Caki2 (cell line): ENCODE measurements around the gene BGN. TPM values are rescaled to one million over a fixed set of nuclear protein-coding genes. Genes with fewer than 3 reads are reported as not detected.

ENCODE experiments used
- DNase-seq: peaks from one replicate; pipeline ENCODE4 v3.0.0-alpha.2; 2015; ENCODE audit warnings: low read depth
- in situ Hi-C: cut with HindIII; loops from 2 replicates; pipeline ENCODE4 v1.10.0; 2016; ENCODE audit warnings: low sequenced_read_pairs, low pct_unique_long_range_greater_than_20kb, mixed read lengths
- total RNA-seq: library from RNA; depleted of rRNA; stranded (reverse); fragments of >200 nt; shearing (Covaris generic); gene quantifications from 2 replicates; pipeline ENCODE4 v1.2.3, GENCODE V29; 2014; ENCODE audit warnings: low replicate concordance; rRNA removed

Gene BGN
- not detected in 2 replicates for total RNA-seq

DNA sequence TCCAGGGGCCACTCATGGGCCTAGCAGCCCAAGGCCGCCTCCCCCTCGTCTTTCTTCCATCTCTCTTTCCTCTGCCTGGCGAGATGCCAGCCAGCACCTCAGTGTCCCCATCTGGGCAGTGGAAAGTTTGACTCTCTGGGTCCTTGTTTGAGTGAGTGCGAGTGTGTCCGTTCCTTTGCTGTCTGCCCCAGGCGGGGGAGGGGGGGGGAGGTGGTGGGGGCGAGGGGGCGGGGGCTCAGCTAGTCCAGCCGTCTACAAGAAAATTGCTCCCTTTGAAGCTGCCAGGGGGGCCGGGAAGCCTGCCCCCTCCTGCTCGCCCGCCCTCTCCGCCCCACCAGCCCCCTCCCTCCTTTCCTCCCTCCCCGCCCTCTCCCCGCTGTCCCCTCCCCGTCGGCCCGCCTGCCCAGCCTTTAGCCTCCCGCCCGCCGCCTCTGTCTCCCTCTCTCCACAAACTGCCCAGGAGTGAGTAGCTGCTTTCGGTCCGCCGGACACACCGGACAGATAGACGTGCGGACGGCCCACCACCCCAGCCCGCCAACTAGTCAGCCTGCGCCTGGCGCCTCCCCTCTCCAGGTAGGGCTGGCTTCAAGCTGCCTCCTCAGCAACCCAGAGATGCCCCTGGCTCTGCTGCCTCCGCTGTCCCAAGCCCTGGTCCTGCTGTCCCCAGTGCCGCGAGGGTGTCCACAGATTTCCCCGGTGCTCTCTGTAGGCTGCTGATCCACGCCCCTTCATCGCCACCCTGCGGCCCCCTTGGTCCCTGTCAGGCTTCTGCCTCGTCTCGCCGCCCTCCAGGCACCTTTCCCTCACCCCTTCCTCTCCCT lies at the start of gene BGN:
BGN (plus strand) TSS at position 440 of the 821 bp plus-strand sequence. CDS start 9,652 bp downstream, outside the sequence.
- in situ Hi-C loops, result no loop called here

DNA sequence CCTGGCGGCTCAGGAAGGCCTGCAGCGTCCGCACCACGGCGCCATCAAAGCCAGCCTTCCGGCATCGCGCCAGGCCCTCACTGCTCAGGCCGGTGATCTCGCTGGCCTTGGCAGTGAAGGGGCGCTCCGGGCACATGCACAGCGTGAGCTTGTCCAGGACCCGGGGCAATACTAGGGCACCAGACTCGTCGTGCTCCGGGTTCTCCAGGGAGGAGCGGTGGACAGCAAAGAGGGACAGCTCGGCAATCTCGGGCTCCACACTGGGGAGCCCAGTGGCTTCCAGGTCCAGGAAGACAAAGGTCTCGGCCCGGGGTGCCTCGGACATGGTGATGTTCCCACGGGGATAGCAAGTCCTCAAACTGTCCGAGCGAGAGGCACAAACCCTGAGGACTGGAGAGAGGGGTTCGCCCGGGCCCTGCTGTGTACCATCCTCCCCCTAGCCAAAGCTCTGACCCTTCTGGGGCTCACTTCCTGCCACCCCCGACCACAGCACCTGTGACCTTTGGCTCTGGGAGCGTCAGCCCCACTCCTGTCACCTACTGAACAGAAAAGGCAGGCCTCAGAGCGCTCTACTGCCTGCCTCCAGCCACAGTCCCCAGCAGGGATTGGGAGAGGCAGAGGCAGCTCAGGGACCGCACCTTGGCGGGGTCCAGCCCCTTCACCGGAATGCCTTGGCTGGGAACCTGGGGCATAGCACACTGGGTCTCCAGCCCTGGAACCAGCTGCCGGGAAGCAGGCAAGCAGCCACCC lies 49.5 kb upstream of the BGN start:
- DNase-seq, result no peak
- in situ Hi-C loops, result no loop called here

More for the DNA sequence above, at the start of gene BGN:
- no peak for DNase-seq

DNA sequence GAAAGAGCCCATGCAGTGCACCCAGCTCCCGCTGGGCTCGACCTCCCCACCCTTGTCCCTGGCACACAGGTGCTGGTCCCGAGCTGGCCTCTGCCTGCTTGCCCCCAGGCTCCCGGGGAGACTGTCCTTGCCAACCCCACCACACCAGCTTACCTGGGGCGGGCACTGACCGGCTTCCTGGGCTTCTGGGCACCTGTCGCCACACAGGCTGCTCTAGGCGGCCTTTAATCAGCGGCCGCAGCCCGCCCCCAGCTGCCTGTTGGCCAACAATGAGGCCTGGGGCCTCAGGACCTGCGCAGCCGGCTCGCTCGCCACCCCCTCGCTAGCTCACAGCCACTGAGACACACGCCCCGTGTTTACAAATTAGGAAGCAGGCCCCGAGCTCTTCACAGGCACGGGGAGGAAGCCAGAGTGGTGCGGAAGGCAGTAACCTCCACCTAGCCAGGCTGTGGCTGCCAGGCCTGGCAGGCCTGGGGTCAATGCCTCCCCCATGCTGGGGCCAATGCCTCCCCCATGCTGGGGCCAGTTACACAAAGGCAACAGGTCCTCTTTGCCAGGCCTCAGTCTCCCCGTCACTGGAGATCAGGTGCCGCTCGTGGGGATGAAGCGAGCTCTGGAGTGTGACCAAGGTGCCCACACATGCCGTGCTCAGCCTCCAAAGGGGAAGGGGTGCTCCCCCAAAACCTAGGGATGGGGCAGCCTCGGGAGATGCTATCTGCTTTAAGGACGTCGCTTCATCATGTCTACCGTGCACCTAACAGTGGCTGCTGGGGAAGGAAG lies 48.7 kb upstream of the BGN start, which contains the start of gene TREX2:
TREX2 (minus strand) TSS at position 201 of the 780 bp plus-strand sequence. CDS start 626 bp downstream, outside the sequence.
- DNase-seq, result no peak
- in situ Hi-C loops, result no loop called here

DNA sequence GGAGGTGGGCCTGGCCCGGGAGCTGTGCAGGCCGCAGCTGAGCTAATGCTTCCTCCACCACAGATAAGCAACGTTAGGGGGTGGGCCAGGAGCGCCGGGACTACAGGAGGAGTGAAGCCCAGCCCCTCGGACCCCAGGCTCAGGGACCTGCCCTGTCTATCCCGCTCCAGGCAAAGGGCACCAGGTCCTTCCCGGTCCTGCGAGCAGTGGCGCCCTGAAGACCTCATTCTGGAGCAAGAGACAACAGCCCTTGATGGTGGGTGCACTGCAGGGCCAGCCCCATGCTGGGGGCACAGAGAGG lies 48.2 kb upstream of the BGN start:
- in situ Hi-C loops, result no loop called here
- no peak for DNase-seq

DNA sequence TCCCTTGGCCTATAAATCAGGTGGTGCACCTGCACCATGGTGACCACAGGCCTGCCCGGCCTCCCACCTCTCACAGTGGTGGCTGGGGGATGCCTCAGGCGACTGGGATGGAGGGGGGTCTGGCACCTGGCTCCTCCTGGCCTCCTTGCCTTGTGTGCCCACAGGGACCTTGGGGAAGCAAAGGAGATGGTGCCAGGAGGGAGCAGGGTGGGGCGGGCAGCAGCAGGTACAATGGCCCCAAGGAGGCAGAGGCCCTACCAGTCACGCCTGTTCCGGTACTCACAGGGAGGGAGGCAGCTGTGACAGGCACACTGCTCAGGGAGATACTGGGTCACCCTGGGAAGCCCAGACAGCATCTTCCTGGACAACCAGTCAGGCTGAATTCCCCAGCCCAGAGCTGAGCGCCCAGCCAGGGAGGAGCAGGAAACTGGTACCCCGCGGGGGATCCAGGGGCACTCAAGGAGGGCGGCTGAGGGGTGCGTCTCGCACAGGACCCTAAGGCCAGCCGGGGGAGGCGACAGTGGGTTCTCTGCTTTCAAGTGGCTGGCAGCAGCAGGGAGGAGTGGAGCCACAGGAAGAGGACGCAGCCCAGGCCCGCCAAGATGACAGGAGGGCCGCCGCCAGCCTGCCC lies 47.7 kb upstream of the BGN start:
- no peak for DNase-seq
- in situ Hi-C loops, result no loop called here

DNA sequence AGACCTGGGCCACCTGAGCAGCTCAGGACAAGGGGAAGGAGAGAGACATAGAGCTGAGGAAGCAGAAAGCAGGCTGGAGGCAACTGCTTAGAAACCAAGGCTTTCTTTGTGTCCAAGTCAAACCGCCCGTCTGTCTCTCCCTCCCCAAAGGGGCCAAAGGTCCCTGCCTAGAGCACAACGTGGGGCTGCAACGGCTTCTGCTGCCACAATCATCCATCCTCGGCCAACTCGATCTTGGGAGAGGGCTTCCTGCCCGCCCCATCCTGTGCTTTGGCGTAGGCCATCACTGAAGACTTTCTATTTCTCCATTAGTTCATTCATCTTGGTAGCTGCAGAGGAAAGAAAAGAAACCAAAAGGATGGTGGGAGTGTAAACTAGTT lies 47.2 kb upstream of the BGN start:
- DNase-seq, result no peak
- in situ Hi-C loops, result no loop called here

DNA sequence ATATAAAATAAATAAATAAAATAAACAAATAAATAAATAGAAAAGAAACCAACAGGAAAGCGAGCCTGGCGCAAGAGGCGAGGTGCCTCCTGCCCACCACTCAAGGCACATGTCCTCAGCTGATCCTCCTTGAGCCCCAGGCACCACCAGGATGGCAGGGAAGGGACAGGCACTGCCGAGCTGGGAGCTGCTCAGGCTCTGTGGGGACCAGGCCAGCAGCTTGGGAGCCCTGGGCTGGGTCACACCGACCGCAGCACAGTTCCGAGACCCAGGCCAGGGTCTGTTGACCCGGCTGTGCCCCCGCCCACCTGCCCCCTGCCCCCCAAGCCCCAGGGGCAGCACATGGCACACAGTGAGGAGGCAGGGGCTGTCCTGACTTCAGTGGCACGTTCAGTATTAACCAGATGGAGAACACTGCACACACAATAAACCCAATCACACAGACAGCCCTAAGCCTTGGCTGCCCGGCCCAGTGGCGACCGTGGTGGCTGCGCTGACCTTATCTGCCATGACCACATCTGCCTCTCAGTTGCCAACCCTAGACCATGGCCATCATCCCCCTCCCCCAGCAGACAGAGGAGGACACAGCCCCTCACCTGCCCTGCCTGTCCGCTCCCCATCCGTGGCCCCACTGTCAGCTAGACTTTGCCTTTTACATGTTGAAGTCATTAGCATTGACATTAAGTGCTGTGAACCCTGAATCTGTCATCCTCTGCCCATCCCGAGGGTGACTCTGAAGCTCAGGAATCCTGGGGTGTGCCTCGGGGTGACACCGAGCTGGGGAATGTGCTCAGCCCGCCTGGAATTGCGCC lies 46.0 kb upstream of the BGN start:
- in situ Hi-C loops, result no loop called here
- no peak for DNase-seq

DNA sequence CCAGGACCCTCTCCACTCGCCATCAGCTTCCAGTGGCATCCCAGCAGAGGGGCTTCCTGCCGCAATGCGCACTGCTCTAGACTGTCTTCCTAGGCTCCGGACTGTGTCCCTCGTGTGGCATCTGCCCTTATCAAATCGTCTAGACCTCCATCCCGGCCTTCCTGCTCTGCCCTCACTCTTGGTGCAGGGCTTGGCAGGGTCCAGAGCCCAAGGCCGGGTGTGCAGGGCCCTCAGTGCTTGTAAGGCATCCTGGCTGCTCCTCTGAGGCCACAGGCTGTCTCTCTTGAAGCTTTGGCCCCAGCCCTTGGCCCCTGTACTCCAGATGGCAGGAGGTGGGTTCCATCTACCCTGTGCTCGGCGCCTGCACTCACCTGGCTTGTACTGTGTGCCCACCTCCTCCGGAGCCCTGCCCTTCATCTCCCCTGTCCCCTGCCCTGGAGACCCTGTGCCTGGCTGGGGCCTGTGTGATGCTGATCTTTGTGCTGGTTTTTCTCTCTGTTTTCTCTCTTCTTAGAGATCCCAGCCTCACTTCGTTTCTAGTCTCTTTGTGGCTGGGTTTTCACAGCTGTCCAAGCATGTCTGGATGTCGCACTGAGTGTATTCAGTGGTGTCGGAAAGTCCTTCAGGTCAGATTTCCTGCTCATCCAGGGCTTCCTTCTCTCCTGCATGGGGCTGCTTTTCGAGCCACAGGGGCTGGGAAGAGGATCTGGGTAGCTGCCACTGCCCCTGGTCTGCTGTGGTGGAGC lies 45.2 kb upstream of the BGN start:
- in situ Hi-C loops, result no loop called here
- no peak for DNase-seq

DNA sequence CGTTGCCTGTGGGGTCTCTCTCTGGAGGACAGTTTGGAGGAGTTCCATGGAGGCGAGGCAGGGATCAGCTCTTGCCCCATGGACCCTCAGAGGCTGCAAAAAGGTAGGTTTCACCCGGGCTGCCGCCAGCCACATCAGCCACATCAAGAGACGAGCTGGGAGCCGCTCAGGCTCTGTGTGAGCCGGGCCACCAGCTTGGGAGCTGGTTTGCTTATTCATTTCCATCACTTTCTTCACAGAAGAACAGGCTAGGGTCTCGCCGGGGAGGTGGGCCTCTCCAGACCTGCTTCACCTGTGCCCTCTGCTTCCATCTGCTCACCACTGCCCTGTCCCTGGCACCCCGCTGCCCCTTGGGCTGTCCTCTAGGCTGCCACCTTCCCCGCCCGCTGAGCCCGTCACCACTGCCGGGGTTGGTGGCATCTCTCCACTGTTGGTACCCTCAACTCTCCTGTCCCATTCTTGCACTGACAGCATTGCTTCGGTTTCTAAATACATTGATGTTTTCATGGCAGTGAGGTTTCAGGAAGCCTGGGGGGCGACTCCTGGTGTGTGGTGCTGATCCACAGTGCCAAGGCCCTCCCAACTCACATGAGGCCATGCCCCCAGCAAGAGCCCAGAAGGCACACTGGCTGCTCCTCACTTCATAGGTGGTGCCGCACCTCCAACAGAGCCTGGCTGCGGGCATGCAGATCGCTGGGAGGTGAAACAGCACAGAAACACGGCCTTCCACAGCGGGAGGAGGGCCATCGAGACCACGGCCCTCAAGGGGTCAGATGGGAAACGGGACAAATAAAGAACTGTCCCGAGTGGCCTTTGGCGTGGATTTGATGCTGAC lies 44.4 kb upstream of the BGN start:
- in situ Hi-C loops, result no loop called here
- no peak for DNase-seq

DNA sequence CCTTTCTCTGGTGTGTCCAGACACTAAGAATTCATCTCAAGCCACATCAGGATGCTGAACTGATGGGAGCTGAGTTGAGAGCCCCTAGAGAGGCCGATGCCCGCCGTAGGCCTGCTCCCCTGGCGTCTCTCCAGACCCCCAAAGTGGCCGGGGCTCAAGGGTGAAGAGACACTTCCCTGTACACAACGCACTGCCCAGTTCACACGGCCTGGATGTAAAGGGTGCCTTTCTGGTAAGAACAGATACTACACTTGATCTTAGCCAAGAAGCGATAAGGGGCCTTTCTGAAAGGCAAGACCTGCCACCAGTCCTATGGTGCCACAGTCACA lies 43.9 kb upstream of the BGN start:
- in situ Hi-C loops, result no loop called here
- DNase-seq, result no peak

DNA sequence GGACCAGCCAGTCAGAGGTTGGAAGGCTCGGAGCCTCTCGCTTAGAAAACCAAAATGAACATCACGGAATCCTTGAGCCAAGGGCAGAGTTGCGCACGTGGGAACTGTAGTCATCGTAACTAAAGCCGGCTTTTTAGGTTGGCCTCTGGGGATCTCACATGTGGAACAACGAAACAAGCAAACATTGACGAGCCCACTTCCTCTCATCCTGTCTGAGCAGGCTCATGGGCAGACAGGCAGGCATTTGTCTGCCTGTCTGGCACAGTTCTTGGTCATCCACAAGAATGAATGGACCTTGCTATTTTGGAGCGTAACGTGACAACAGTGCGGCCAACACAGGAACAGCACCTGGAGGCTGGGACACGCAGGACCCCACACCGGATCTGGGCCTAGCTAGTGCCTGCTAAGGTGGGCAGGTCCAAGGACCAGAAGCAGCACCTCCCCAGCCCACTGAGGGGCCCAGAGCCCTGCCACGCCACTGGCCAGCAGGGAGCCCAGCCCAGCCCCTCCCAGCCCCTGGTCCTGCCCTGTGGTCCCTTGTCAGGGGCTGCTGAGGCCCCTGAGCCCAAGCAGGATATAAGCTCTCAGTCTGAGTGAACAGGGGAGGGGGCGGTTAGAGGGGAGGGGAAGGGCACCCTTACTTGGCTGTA lies 39.8 kb upstream of the BGN start:
- in situ Hi-C loops, result no loop called here

DNA sequence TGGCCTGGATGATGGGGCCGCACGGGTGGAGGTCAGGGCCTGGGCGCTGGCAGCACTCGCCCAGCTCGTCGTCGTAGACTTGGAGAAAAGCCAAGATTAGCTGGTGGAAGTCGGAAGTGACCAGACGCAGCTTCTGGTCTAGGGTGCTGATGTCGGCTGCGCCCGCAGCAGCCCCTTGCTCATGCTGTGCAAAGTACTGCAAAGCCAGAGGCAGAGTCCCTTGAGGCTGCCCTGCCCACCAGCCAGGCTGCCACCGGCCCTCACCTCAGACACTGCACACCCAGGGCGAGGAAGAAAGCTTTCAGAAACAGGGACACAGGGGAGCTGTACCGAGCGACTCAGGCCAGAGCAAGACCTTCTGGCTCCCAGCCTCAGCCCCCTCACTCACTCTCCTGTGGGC lies 39.2 kb upstream of the BGN start:
- in situ Hi-C loops, result no loop called here
- DNase-seq, result no peak

More for the DNA sequence above, 39.8 kb upstream of the BGN start:
- DNase-seq, result no peak

DNA sequence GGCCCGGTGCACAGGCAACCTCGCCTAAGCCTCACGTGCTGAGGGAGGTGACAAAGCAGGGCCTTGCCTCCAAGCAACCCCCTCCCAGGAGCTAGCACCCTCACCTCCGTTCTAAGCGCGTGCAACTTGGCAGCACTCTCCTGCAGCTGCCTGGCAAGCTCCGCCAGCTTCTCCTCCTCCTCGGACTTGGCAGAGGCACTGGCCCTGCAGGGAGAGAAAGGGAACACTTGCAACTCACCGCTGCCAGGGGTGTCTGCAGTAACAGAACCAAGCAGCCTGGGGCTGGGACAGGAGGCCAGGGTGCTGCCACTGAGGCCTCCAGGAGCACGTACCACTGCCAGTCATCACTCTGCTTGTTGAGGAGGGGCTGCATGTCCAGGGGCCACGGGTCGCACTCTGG lies 38.6 kb upstream of the BGN start:
- no peak for DNase-seq
- in situ Hi-C loops, result no loop called here

DNA sequence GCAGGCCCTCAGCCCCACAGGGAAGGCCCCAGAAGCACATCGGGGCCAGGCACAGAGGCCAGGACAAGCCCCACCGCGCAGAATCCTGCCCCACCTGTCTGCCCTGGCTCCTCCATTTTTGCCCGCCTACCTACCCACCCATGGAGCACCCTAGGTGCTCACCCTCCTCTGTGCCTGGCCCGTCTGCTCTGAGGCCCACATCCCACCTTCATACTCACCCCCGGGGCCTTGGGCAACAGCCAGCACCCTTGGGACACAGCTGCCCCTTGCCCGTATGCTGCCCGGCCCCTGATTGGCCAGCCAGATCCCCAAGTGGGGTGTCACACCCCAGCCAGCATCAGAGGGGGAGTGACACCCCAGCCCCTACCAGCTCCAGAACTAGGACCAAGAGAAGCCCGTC lies 38.1 kb upstream of the BGN start:
- in situ Hi-C loops, result no loop called here
- DNase-seq, result no peak

DNA sequence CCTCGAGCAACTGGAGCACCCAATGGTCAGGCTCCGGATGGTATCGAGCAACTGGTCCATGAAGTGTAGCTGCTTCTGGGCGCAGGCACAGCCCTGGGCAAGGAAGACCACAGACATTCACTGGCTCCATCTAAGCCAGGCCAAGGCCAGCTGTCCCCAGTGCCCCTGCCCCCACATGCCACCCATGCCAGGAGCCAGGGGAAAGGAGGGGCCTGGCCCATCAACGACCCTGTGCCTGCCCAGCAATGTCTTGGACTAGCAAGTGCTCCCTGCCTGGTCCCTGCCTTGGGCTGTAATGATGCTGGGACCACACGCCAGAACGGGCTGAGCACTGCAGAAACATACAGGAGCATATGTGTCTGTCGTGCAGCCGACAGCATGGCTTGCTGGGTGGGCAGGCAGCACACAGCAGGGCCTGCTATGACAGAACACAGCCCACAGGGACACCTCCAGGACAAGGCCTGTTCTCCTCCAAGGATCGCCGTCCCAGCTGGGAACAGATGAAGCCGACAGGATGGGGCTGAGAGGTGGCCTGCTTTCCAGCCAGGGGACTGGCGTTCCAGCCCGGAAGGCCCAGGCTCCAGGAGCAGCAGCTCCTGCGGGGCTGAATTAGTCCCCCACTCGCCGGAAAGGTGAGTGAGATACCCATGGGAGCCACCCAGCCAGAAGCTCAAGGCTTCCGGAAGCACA lies 37.5 kb upstream of the BGN start:
- DNase-seq, result no peak
- in situ Hi-C loops, result no loop called here
